OCI-LY3 (cell line): ENCODE data around the gene SEMA5B.

Source experiments
- EZH2phosphoT487 ChIP-seq: fragments of 200-600 bp; shearing (Covaris generic); IDR thresholded peaks from 2 replicates; pipeline ENCODE4 v1.6.1; 2018; ENCODE audit warnings: antibody characterized with exemption, mixed run types, low read depth
- TF ChIP-seq, protein P1 (sequence below): fragments of 200-600, 300-600 bp; sonication (generic); IDR thresholded peaks from 2 replicates; pipeline ENCODE4 v1.5.1; 2014; ENCODE audit warnings: antibody characterized with exemption, low read length, low read depth

DNA sequence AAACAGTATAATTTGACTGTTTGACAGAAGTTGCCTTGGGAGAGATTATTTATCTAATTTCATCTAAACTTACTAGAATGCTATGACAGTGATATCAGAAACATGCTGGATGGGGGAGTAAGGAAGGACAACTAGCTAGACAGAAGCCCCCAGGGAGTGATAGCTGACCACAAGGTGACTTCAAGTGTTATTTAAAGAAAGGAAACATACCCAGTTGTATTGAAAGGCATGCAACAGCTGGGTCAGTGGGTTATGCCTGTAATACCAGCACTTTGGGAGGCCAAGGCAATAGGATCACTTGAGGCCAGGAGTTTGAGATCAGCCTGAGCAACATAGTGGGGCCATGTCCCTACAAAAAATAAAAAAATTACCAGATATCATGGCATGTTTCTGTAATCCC, 163.1 kb downstream of the SEMA5B start:
- TF ChIP-seq, protein P1, sequence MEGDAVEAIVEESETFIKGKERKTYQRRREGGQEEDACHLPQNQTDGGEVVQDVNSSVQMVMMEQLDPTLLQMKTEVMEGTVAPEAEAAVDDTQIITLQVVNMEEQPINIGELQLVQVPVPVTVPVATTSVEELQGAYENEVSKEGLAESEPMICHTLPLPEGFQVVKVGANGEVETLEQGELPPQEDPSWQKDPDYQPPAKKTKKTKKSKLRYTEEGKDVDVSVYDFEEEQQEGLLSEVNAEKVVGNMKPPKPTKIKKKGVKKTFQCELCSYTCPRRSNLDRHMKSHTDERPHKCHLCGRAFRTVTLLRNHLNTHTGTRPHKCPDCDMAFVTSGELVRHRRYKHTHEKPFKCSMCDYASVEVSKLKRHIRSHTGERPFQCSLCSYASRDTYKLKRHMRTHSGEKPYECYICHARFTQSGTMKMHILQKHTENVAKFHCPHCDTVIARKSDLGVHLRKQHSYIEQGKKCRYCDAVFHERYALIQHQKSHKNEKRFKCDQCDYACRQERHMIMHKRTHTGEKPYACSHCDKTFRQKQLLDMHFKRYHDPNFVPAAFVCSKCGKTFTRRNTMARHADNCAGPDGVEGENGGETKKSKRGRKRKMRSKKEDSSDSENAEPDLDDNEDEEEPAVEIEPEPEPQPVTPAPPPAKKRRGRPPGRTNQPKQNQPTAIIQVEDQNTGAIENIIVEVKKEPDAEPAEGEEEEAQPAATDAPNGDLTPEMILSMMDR, result no peak
- TF ChIP-seq EZH2phosphoT487, result no peak
